ENCODE data around the gene TRIM41. TPM values are rescaled to one million over a fixed set of nuclear protein-coding genes. Genes with fewer than 3 reads are reported as not detected.

TRIM41 gene
- 34.2 and 34.6 TPM in 2 replicates for total RNA-seq (2014; rRNA removed; shearing (Covaris generic))

DNA sequence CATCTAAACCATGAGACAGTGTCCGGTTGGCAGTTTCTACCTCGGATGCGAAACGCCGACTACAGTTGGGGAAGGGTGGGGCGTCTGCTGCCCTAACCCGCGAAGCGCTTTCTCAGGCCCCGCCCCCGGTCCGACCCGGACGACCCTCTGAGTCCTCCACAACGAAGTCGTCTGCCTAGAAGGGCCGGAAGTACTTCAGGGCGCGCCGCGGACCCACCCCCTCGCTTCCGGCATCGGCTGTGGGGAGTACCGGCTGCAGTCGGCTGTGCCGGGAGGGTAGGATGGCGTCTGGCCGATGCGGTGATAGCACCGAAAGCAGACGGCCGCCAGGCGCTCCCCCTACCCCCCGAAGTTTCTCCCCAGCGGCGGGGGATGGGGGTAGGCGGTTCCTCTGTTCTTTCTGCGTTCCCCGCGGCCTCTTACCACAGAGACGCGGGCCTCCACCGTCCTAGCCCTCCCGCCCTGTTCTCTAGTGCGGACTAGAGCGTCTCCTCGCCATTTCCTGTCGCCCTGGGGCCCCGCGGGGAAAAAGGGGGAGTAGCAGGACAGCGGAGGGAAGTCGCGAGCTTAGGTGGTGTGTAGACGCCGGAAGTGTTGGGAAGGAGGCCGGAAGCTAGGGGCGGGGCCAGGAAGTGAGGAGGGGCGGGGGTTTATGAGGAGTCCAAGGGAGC, at the start of gene TRIM41:
TSS of gene TRIM41 (plus strand) at position 224 of the 671 bp plus-strand sequence. CDS start 719 bp downstream, outside the sequence.

DNA sequence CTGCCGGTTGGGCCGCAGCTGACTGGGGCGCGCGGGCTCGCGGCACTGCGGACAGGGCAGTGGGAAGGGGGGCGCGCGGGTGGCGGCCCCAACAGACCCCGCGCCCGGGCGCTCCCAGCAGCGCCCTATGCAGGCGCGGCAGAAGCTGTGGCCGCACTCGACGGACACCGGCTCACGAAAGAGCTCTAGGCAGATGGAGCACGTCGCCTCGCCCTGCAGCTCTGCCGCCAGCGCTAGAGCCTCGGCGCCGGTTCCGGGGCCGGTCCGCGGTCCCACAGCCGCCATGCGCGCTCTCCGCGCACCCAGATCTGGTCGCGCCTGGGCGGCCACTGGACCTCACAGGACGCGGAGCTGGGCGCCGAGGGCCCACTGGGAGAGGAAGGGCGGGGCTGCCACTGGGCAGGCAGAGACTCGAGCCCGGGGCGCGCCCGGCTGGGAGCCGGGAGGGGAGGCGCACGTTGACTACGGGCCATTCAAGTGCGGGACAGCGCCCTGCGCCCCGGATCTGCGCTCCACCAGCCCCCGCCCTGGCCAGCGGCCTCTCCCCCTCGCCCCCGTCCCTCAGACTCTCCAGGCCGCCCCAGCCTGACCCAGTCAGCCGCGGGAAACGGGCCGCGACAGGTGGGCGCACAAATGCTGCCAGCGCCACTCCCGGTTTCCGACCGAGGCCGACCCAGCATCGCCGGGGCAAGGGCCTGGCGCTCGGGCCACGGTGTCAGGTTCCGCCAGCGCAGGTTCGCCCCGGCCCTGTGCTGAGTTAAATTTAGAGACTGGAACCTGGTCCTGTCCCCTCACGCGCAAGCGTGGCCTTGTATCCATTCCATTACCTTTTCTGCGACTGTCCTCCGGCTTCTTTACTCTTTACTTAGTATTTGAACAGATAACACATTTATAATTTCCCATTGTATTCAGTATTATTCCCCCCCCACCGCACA, 18.0 kb upstream of the TRIM41 start, which contains the start of gene TRIM7:
TSS of gene TRIM7 (minus strand) at position 371 of the 935 bp plus-strand sequence. CDS start at position 285, 86 bp downstream.

DNA sequence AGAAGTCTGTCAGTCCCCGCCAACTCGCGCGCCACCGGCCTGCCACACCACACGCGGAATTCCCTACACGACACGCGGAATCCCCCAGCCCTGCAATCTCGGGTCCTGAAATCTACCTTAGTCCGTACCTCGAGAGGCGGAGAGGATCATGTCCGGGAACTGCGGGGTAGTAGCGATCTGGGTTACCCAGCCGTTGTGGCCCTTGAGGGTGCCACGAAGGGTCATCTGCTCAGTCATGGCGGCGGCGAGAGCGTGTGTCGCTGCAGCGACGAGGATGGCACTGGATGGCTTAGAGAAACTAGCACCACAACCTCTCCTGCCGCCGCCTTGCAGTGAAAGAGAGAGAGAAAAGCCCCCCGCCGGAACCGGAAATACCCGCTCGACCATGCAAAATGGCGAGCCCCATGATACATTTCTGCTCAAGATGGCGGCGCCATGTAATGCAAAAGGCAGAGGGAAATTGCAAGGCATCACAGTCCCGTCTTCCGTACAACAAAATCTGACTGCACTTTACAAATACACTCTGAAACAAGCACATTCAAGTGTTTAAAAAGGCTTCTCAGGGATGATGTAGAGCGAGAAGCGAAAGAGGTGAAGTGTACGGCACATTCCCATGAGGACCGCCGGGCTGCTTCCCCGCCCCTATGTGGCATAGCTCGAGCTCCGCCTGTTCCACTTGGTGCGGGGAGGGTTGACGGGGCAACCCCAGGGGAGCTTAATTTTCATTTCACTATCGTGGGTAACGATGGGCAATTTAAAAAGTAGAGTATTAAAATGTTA, 20.7 kb downstream of the TRIM41 start, which contains the start of gene RACK1:
TSS of gene RACK1 (minus strand) at position 343 of the 780 bp plus-strand sequence. CDS start at position 237, 106 bp downstream.

DNA sequence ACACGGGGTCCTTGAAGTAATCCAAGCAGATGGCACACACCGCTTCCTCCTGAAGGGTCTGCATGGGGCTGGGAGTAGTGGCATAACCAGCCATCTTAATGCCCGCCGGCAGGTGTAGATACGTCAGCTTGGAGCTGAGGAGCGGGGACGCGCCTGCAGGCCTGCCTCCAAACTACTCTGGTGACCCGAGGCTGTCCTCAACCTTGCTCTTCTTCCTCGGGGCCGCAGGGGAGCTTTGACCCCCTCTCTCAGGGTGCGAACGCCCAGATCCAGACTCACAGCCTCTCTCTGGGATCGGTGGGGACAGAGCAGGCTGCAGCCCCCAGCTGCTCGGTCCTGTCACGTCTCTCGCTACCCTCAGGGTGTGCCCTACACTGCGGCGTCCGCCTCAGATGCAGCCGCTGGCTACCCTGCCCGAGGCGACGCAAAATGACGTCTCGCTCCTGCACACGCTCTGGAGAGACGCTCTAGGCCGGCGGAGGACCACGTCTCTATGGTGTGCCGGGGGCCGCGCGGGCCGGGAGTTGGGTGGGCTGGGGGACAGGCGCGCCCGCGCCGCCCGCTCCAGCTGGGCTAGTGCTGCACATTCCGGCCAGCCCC, 37.7 kb downstream of the TRIM41 start, which contains the start of gene TRIM52:
TSS of gene TRIM52 (minus strand) at position 424 of the 600 bp plus-strand sequence. CDS start at position 94, 330 bp downstream.

Small RNA genes within 50 kb of the gene (small RNA-seq; reads per million reads assigned to genes)
- not detected for gene MIR4638
- not detected for gene SNORD95
- not detected for gene SNORD96A

Other genes with a start within 250 kb of the TRIM41 start
- gene BTNL3, start 234.4 kb upstream of the TRIM41 start, total RNA-seq (2014; rRNA removed; shearing (Covaris generic)), result not detected in 2 replicates
- gene BTNL9, start 183.0 kb upstream of the TRIM41 start, total RNA-seq (2014; rRNA removed; shearing (Covaris generic)), result 1.2 and 1.6 TPM in 2 replicates
- not detected in 2 replicates for gene OR2V1, start 92.1 kb upstream of the TRIM41 start, total RNA-seq (2014; rRNA removed; shearing (Covaris generic))
- gene OR2V2, start 75.7 kb upstream of the TRIM41 start, total RNA-seq (2014; rRNA removed; shearing (Covaris generic)), result not detected in 2 replicates
- 11.6 and 16.5 TPM in 2 replicates for gene TRIM7, start 18.1 kb upstream of the TRIM41 start, total RNA-seq (2014; rRNA removed; shearing (Covaris generic))
- gene RACK1, start 20.6 kb downstream of the TRIM41 start, total RNA-seq (2014; rRNA removed; shearing (Covaris generic)), result 5,441 and 5,626 TPM in 2 replicates
- 6.5 and 9.9 TPM in 2 replicates for gene TRIM52, start 37.9 kb downstream of the TRIM41 start, total RNA-seq (2014; rRNA removed; shearing (Covaris generic))
- not detected in 2 replicates for gene OR4F3, start 144.0 kb downstream of the TRIM41 start, total RNA-seq (2014; rRNA removed; shearing (Covaris generic))